Endometrial microvascular endothelial cells (primary cell): Measurements from ENCODE around the gene NSMF. TPM values are rescaled to one million over a fixed set of nuclear protein-coding genes. Genes with fewer than 3 reads are reported as not detected.

Experiments used
- in situ Hi-C: cut with HindIII; loops from 2 replicates; pipeline ENCODE4 v1.10.0; 2017; ENCODE audit warnings: low sequenced_read_pairs, low pct_unique_long_range_greater_than_20kb; ENCODE audit errors: inconsistent ontology term
- total RNA-seq: library from RNA; depleted of rRNA; stranded (reverse); fragments of >200 nt; gene quantifications from one replicate; pipeline ENCODE4 v1.2.3, GENCODE V29; 2015; ENCODE audit errors: inconsistent ontology term

NSMF gene
- total RNA-seq, 1 donor from 2014 or later = 43.8 TPM

DNA sequence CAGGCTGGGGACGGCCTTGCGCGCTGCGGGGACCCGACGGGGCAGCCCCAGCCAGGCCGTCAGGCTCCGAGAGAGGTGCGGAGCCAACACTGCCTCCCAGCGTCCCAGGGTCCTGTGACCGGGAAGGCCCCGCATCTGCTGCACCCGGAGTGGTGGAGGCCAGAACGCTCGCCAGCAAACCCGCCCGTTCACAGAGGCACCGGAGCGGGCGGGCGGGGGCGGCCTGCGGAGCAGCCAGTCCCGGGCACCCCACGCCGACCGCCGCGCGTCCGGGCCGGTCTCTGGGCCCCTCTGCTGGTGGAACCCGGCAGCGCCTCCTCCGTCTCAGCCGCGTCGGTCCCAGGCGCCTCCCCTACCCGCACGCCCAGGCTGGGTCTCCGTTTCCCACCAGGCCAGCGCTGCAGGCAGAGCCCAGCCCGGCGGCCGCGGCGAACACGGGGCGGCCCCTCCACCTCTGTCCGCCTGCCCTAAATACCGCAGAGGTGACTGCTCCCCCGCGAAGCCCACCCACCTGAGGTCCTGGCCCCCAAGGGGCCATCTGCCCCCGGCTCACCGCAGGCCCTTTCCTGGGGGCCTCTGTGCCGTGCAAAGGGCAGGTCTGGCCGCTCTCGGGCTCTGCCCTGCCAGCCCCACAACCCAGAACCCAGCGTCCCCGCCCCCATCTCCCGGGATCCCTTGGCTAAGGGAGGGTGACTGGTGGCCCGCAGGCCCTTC is 52.1 kb downstream of the NSMF start:
- in situ Hi-C loops = no loop called here

DNA sequence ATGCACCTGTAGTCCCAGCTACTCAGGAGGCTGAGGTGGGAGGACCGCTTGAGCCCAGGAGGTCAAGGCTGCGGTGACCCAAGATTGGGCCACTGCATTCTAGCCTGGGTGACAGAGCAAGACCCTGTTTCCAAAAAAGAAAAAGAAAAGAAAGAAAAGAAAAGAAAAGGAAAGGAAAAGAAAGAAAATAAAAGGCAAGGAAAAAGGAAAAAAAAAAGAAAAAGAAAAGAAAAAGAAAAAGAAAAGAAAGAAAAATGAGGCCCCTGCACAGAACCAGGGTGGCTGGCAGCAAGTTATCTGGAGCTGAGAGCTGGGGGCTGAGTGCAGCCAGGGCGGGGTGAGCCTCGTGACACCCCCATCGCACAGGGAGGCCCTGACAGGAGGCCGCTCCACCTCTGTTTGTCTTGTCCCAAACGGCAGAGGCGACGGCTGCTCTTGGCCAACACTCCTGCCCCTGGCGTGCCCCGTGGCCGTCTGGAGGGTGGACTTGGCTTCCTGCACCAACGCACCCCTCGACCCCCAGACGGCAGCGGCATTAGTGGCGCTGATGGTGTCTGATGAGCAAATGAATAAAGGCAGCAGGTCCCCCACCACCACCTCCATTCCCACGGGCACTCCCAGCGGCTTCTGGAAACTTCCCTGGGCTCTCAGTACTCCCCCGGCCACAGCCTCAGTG is 52.9 kb downstream of the NSMF start:
- in situ Hi-C loops = no loop called here

DNA sequence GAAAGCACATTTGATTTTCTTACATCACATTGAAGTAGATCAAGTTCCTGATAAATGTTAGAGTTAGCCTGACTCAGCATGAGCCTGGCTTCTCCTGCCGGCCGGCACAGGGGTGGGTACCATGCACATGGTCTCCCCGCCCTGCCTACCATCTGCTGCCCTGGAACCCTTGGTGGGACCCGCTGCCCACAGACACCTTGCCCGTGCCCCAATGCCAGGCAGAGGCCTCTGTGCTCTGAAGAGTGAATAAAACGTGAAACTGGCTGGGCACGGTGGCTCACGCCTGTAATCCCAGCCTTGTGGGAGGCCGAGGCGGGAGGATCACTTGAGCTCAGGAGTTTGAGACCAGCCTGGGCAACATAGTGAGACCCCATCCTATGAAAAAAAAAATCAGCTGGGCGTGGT is 53.5 kb downstream of the NSMF start:
- in situ Hi-C loops = no loop called here

DNA sequence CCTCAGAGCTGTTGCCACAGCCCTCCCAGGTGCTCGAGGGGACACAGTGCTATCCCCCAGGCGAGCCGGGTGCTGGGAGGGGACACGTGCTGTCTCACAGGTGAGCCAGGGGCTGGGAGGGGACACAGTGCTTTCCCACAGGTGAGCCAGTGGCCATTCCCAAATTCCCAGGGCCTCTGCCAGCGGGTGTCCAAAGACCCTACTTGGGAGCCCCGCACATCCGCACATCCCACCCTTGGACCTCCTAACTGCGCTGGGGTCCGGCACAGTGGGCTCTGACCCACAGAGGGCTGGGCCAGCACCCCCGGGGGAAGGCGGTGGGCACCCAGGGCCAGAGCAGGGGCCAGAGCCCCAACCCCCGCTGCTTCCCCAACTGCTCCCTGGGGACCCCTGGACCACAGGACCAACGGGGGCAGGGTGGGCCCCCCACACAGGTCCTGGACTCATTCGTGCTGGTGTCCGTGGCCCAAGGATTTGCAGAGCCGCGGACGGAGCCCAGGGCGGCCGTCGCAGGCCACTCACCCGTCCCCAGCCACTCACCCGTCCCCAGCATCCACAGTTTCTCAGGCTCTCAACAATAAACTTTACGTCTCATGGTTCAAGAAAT is 54.1 kb downstream of the NSMF start:
- in situ Hi-C loops = no loop called here

DNA sequence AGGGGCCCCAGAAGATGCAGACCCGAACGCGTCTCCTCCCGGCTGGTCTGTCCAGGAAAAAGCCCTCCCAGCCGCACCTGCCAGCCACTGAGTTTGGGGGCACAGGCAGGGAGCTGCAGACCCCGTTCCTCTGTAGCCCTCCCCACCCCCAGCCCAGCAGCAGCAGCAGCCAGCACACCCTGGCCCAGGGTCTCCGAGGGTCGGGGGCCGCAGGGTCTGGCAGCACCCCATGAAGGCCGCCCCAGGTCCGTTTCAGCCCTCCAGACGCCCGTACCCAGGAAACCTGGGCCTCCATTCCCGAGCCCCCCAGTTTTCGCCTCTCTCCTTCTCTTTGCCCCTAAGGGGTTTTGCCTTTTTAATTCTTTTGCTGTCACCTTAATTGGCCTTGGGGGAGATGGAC is 55.9 kb downstream of the NSMF start:
- in situ Hi-C loops = no loop called here

DNA sequence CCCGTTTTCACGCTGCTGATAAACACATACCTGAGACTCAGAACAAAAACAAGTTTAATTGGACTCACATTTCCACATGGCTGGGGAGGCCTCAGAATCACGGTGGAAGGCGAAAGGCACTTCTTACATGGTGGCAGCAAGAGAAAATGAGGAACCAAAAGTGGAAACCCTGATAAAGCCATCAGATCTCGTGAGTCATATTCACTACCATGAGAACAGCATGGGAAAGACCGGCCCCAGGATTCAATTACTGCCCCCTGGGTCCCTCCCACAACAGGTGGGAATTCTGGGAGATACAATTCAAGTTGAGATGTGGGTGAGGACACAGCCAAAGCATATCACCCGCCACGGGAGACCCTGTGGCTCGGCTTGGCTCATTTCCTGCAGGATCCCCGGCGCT is 56.4 kb downstream of the NSMF start:
- in situ Hi-C loops = no loop called here

DNA sequence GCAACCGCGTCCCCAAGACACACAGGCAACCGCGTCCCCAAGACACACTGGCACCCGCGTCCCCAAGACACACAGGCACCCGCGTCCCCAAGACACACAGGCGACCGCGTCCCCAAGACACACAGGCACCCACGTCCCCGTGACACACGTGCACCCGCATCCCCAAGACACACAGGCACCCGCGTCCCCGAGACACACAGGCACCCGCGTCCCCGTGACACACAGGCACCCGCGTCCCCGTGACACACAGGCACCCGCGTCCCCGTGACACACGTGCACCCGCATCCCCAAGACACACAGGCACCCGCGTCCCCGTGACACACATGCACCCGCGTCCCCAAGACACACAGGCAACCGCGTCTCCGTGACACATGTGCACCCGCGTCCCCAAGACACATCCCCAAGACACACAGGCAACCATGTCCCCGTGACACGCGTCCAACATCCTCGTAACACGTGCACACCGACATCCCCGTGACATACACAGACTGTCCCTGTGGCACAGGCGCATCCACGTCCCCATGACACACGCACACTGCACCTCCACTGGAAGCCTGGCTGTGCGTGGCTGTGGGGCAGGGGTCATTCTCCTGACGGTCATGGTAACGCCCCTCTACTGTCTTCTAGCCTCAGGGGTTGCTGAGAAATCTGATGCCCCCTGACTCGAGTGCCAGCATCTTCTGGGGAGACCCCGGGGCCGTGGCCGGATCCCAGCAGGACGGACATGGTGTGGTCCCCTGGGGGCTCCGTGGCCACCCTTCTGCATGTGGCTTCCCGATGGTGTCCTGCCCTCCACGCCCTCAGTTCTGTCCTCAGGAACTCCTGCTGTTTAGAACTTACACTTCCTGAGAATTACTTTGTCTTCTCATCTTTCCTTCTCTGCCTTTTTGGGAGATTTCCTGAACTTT is 60.3 kb downstream of the NSMF start:
- in situ Hi-C loops = no loop called here

DNA sequence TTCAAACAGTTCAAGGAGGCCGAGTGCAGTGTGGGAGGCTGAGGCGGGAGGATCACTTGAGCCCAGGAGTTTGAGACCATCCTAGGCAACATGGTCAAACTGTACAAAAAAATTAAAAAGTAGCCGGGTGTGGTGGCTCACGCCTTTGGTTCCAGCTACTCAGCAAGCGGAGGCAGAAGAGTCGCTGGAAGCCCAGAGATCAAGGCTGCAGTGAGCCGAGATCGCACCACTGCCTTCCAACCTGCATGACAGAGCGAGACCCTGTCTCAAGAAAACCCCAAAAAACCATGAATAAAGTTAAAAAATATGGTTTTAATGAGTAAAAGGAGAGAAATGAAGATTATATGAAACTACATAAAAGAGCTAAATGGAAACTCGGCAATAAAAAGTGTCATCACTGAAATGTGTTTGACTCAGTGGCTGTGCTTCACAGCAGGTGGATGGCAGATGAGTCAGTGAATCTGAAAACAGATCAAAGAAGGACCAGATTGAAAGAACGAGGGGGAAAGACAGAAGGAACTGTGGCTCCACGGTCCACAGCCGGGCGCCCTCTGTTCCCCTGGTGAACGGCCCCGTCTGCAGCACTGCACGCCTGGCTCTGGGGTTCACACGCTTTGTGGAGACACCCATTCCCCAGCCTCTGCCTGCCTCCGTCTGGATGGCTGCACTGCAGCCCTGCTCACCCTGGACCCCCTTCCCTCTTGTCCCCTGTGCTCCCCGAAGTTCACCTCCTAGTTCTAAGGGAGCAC is 61.3 kb downstream of the NSMF start:
- in situ Hi-C loops = no loop called here

Other genes starting within 250 kb of the NSMF start
- not detected for gene RNF208, start 237.1 kb downstream of the NSMF start, total RNA-seq
- not detected for gene CYSRT1, start 234.2 kb downstream of the NSMF start, total RNA-seq
- gene RNF224, start 231.8 kb downstream of the NSMF start, total RNA-seq = not detected
- not detected for gene SLC34A3, start 228.4 kb downstream of the NSMF start, total RNA-seq
- 1,061 TPM for gene TUBB4B, start 218.0 kb downstream of the NSMF start, total RNA-seq
- gene STPG3, start 208.0 kb downstream of the NSMF start, total RNA-seq = not detected
- gene NELFB, start 204.0 kb downstream of the NSMF start, total RNA-seq = 72.0 TPM
- gene TOR4A, start 181.6 kb downstream of the NSMF start, total RNA-seq = 53.1 TPM
- gene NRARP, start 157.1 kb downstream of the NSMF start, total RNA-seq = 16.1 TPM
- gene EXD3, start 36.2 kb downstream of the NSMF start, total RNA-seq = 4.0 TPM
- gene NOXA1, start 35.9 kb downstream of the NSMF start, total RNA-seq = 0.74 TPM
- not detected for gene ENTPD8, start 18.0 kb downstream of the NSMF start, total RNA-seq
- under 0.01 TPM for gene PNPLA7, start 91.1 kb upstream of the NSMF start, total RNA-seq
- 107 TPM for gene MRPL41, start 92.5 kb upstream of the NSMF start, total RNA-seq
- gene DPH7, start 119.6 kb upstream of the NSMF start, total RNA-seq = 37.2 TPM
- gene ZMYND19, start 131.2 kb upstream of the NSMF start, total RNA-seq = 27.8 TPM
- gene ARRDC1, start 146.4 kb upstream of the NSMF start, total RNA-seq = 30.2 TPM
- gene EHMT1, start 159.7 kb upstream of the NSMF start, total RNA-seq = 69.0 TPM